GM19463 (cell line): ENCODE measurements around the gene DOCK9.

Experiments
- ATAC-seq: cut with Tn5 transposase; IDR thresholded peaks from one replicate; pipeline ENCODE4 v1.9.1; 2021; ENCODE audit warnings: mild to moderate bottlenecking, moderate library complexity; ENCODE audit not compliant: unreplicated experiment

Gene DOCK9

DNA sequence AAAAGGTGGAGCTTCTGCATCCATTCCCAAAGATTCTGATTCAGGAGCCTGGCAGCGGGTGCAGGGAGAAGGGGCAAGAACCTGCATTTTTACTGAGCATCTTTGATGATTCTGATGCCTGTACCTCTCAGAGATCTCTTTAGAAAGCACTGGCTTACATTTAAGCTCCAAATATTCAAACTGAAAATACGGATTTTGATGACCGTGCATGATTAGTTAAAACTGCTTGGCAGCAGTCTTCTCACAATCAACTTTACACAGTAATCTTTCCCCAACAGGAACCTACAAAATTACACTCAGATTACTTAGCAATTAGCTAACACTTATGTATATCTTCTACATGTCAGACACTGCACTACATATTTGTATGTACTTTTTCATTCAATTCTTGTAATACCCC, 108.9 kb downstream of the DOCK9 start:
- ATAC-seq: no peak

DNA sequence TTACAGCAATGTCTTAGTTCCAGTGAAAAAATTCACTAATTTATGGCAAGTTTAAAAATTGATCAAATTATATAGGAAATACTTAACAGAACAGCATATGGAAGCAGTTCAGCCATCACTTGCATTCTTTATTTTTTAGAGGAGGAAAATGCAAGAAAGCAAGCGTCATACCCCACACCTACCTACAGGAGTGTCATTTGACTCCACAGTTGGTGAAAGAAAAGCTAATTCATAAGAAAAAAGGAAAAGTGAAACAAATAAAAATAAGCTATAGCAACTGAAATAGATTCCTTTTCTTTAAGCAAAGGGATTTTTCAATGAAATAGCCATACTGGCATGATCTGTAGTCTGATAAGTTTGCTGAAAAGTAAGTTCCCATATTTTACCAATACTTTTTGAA, 111.0 kb downstream of the DOCK9 start:
- ATAC-seq: no peak

DNA sequence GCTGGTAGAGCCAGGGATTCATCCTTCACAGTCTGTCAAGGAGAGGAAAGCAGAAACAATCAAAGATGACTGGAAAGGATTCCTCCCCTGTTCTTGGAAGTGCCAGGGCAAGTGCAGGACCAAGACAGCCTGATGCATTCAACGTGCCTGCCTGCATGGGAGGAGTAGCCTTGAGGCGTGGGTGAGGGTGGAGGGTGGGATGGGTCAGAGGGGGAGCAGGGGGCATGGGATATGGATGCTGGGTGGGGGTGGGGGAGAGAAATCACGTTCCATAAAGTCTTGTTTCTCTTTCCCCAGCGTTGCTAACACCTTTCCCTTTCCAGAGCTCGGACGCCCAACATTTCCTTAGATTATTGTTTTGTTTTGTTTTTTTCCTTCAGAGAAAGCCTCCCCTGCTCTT, 117.4 kb downstream of the DOCK9 start:
- no peak for ATAC-seq

DNA sequence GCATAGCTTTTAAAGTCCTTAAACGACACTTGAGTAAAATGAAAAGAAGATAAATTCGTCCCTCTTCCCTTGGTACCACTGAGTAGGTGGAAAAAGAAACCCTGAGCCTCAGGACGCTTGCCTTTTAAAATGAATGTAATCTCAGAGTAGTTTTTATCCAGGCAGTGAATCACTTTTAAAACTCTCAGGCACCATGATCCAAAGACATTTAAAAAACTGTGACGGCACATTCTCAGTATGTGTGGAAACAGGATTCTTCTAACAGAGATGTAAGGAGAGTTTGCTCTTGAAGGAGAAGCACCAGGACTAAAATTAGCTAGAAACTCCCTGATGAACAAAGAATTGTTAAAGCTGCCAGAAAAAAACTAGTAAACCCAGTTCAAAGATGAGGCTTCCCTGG, 119.7 kb downstream of the DOCK9 start:
- no peak for ATAC-seq

DNA sequence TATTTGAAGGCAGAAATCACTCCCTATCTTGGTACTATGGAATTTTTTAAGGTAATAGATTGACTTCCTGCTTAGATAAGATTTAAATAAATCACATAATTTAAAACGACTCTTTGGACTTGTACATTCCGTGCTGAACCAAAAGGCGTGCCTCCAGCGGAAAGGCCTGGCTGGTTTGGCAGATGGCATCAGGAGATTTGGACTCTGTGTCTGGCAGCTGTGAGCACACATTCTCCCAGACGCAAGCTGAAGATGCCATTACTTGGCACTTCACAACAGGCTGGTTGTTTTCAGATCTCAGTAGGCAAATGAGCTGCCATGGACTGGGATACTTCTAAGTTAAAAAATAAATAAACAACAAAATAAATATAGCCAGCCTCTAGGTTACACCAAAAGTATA, 120.9 kb downstream of the DOCK9 start:
- ATAC-seq: no peak

DNA sequence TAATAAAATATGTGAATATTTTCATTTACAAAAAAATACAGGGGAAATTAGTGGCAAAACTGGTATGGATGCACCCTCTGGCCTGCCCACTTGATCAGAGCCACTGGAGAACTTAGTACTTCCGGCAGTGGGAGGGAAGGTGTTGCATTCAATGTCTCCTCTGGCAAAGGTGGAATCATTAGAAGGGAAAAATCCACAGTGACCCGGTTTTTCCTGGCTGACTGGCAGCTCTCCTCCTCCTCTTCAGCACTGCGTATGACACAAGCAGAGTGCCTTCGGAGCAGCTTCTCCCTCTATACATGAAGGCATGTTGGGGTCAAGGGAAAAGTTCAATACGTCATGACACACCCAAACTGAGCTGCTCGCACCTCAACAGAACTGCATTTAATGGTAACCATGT, 123.4 kb downstream of the DOCK9 start:
- ATAC-seq: no peak

DNA sequence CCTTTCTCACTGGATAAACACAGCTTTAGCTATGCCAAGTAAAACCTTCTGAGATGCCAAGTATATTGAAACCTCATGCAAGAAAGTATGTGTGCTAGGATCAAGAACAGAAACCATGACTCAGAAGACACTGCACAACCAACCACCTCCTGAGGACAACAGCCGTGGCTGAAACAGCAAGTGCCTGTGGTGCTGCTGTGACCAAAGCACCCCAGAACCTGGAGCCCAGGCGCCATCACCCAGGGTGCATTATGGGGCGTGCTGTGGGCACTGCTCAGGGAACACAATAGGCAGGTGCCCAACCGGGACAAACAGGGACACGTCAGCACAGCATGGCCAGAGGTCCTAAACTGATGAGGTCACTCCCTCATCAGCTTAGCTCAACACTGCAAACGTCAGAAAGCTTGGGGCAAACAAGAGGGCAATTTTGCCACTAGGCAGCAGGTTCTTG, 124.1 kb downstream of the DOCK9 start:
- ATAC-seq: peak; percentile 100

DNA sequence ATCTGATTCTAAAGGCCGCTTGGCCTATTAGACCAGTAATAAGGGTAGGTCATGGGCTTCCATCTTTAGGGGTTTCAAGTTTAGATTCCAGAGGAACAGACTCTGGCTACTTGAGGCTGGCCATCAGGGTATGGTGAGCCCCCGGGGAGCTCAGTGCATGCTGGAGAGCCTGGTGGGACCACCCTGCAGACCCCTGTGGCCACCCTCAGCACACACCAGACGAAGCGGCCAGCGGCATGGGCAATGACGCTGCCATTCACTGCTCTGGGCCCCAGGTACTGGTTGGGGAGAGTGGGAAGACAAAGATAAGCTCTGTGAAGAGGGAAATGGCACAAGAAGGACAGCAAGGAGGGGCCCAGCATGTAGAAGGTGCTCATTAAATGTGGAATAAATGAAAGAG, 126.6 kb downstream of the DOCK9 start:
- ATAC-seq: no peak

DNA sequence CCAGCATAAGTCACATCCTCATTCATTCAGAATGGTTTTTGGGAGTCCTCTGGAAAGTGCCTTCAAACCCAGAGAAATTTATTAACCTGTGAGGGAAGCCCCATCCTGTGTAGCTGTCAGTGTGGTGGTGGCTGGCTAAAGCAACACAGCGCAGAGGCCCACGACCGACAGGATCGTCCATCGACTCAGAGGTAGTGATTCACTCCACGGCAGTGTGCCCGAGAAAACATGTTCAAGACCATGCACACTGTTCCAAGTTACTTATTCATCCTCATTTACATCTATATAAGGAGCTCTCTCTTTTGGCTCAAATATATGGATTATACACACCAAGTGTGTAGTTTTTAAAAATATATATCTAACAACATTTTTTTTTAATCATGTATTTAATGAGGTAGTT, 129.1 kb downstream of the DOCK9 start:
- ATAC-seq: no peak

DNA sequence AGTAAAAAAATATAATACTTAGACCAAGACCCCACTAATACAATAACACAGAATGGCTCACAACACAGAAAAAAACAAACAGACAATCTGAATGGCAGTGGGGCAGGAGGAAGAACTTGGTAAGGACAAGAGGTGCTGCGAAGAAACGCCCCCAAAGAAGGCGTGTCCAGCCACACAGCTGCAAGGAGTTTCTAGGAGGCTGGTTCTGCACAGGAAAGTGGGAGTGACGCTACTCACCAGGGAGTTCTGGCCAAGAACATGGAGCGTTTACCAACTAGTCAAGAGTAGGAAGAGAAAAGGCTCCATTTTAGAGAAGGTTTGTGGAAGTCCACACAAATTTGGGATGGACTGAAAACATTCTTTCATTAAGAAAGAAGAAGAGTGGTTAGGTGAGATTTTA, 130.1 kb downstream of the DOCK9 start:
- ATAC-seq: no peak

DNA sequence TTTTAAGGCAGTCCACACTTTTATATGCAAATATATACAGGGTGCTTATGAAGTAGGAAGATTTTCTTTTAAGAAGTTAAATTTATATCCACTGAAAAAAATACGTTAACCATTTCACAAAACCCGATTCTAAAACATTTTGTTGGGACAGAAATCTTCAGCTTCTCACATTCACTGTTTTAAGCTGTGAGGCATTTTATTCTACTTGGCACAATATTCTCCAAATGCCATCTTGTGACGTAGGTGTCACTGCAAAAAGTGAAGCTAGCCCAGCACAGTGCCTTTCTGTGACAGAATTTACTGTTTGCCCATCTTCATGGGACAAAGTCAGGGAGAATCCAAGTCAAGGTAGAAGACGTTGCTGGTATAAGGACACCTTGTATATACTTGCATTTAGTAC, 130.9 kb downstream of the DOCK9 start:
- no peak for ATAC-seq

DNA sequence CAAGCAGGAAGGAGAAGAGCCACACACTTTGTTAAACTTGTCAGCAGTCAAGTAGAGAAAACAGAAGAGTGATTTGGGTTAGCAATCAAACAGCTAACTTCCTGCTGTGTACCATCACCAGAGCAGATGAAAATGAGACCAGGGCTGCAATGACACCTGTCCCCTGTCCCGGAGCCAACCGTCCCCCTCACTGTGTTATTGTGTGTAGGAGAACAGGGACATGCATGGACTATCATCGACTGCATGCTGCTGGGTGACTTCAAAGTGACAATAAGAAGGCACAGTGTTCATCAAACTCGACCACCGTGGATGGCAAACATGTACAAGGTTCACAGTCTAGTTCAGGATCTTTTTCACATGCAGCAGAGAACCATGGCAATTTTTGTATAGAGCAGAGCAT, 131.3 kb downstream of the DOCK9 start:
- ATAC-seq: no peak

DNA sequence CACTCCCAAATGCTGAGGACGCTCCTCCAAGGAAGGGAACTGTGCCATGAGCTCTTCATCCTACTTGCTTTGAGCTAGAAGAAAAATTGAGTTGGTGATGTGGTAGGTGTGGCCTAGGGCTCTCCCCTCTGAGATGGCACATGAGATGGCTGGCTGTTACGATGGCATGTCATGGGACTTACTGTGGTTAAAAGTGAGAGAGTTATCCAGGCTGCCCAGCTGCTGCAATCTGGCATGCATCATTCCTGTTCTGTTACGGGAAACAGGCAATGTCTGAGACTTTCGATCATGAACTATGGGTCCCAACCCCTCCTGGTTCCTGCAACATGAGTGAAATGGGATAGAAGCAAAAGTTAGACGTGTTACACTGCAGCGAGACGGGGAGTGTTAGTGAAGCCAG, 132.1 kb downstream of the DOCK9 start:
- ATAC-seq: no peak

DNA sequence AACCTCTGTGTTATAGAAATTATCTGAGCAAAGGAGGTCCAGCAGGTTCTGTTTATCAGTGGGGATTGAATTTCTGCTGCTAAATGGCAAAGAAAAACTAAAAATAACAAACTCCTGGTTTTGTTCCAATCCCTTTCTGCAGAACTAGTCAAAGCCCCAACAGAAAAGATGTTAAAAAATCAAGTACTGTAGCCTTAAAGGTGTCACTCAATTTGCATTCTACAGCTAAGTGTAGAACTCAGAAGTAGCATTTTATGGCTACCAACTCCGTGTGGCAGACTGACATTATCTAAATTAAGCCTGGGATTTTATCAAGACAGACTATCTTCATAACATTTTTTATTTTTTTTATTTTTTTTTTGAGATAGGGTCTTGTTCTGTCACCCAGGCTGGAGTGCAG, 133.8 kb downstream of the DOCK9 start:
- no peak for ATAC-seq

DNA sequence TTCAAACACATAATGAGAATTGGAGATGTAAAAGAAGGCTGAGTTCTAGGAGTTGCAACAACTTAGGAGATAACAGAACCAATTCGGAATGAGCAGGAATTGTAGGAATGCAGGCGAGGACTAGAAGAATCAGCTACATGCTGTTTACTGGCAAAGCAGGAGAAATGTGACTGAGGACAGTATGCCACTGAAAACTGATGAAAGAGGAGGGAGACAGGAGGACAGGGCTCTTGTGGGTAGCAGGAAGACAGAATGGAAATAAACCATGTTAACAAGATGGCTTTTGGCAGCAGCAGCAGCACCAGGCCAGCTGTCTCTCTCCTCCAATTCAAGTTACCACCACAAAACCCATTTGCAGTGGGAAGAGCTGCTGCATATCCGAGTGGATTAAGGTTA, 134.4 kb downstream of the DOCK9 start:
- ATAC-seq: no peak

DNA sequence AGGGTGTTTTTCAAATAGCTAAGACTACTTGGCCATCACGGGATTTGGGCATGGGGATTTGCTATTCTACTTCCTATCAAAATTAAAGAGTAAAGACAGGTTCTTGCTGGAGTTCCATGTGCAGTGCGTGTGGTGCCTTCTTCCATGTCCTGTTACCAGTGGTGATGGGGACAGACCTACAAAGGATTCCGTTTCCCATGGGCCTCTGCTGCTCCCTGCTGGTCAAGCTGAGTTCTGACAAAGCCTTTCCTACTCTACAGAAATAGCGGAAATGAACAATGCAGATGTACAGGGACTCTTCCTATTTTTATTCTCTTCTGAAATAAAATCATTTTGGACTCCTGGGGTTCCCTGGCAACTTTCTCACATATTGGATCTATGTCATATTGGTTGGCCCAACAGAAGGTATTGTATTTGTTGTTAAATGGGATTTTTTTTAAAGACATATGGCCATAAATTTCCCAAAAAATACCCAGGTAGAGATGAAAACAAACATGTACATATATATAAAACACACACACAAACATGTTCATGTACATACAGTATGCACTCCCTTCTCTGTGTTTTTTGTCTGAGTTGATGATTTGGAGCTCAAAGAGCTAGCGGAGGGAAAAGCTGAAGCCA, 134.9 kb downstream of the DOCK9 start:
- ATAC-seq: peak; percentile 91

DNA sequence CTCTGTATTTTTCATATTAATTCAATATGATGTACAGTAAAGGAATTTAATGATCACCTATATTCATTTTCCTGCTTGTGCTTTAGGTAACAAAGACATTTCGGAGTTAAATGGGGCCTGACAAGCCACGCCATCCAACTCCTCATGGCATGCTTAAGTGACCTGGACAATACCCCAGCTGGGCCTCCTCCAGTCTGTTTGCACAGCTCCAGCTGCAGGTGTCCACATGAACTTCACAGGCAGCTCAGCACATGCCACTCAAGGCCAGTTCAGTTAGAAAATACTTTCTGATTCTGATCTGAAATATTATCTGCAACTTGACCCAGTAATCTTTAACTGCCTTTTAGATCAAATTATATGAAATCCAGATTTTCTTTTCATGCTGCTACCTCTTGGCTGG, 135.8 kb downstream of the DOCK9 start:
- ATAC-seq: no peak

DNA sequence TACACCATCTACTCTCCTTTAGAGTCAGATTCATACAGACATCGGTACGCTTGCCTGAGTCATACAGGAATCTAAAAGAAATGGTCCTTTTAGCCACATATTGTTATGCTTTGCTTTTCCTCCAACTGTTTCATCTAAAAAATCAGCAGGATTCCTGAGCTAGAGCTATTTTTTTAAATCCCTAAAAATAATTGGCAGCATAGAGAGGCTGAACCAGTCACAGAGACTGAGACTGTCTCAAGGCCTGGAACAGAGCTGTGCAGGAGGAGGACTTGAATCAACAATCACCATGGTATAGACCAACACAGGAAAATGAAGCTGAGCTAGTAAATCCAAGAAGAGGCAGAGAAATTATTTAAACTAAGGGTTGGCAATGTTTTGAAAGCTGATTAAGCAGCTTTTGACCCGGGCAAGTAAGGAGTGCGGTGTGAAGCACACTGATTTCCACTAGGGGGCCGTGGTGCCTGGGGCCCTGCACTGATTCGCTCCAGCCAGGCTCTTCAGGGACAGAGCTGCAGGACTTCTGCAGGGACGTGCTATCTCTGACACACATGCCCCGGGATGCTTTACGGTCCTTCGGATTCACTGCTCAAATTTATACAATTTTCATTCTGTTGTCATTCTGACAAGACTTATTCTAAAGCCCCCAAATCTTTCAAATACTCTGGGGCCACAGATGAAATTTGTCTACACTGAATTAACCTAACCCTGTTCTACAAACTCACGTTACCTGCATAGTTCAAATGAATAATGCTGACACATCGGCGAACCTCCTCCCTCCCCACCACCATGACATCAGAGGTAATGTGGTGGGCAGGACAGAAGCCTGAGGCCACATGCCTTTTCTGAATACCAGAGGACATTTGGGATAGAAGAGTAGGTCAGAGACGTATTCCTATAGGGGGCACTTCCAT, 137.8 kb downstream of the DOCK9 start:
- peak; percentile 87 for ATAC-seq

DNA sequence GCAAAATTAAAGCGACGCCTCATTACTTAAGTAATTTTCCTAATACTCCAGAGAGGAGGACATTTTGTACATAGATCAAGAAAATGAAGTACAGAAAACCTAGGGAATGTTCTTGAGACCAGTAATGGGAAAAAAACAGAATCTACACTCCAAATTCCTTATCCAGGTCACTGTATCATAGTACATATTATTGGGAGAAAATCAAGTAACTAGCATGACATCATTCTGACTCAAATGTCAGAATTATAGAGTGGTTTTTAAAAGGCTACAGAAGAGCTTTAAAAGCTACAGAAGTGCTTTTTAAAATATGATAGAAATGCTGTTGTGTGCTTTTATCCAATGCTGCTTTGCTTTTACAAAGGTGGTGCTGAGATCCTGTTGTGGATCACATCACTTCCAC, 139.1 kb downstream of the DOCK9 start:
- ATAC-seq: no peak

DNA sequence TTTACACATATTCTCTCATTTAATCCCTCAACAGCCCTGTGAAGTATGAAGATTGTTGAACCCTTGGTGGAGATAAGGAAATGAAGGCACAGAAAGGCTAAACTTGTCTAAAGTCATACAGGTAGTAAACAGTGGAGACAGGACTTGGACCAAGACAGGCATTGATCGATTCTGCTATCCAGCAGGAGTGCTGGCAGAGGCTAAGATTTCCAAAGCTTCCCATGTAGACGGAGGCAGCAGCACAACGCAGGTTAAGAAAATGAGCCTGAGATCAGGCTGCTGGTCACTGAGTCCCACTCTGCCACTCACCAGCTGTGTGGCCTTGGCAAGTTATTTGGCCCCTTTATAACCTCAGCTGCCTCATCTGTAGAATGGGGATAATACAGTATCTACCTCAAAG, 140.0 kb downstream of the DOCK9 start:
- ATAC-seq: no peak

DNA sequence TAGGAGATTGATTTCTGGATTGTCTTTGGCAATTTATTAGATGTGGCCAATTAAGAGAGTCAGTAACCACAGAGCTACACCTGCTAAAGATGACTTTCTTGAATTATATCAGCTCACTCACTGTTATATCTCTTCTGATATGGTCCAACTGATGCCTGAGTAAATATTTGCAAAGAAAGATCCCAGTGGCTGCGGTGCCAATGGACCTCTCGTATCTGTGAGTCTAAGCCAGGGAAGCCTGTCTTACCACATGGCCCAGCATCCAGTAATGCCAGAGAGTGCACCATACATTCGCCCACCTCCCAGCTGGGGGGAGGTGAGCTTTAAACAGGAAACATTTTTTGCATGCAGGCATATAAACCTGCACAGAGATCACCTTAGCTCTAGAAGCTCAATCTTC, 142.7 kb downstream of the DOCK9 start:
- no peak for ATAC-seq

DNA sequence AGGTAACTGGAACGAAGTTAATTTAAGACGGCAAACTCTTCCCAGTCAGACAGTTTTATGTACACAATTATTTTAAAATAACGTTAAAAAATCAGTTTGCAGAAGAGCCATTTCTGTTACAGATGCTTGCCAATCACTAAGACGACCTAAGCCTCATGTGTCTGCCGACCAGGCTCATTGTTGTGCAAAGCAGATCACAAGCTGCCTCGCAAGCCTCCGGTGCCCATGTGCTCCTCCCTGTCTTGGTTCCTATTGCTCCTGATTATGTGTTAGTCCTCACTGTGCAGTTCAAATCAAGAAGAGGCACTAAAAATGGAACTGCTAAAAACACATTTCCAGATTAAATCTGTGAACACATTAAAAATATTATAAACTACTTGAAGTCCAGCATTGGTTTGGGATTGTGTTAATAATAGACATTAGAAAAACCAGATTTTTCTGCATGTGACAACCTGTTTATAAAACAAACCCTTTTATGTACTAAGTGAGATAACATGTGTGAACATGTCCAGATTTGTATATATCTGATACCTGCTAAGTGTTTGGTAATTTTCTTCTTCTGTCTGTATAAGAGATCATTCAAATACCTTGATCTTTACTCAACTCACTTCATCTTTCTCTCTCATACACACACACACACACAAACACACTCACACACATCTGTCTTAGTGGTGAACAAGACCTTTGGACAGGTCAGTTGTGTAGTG, 143.5 kb downstream of the DOCK9 start:
- ATAC-seq: no peak
